Stimulated activated CD8-positive, alpha-beta memory T cell treated with anti-CD3 and anti-CD28 coated beads, Interleukin-7, amount 100 ng/mL, for 48 hours (primary cell): Measurements from ENCODE around the gene MED12L.

Experiments used
- DNase-seq, 2 donors: peaks; one replicate each; pipeline ENCODE4 v3.0.0-alpha.2; 2020; ENCODE audit warnings: low read depth in 1 of 2; ENCODE audit errors: extremely low read depth in 1 of 2

Gene MED12L

GRCh38 chr3:151135541-151136337 lies 50.3 kb downstream of the MED12L start:
- peak; percentile 28 to 60 for DNase-seq

GRCh38 chr3:151142929-151143328 lies 57.5 kb downstream of the MED12L start:
- no peak for DNase-seq

- DNase-seq = no peak
These were observed 58.6 kb downstream of the MED12L start for GRCh38 chr3:151144016-151144415.

DNA sequence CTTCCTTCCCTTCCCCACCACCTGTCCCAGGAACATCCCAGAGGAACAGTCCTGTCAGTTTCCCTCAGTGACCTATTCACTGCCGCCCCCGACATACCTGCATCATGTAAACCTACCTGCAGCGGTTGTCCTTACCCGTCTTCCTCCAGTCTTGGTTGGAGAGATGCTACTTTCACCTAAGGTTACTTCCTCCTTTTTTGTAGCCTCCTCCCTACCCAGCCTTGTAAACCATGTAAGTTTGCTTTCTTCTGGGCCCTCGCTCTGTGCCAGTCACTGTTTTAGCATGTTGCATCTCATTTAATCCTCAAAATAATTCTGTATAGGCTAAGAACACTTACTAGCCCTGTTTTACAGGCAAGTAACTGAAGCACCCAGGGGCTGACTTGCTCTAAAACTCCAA lies 59.3 kb downstream of the MED12L start:
- no peak for DNase-seq

DNA sequence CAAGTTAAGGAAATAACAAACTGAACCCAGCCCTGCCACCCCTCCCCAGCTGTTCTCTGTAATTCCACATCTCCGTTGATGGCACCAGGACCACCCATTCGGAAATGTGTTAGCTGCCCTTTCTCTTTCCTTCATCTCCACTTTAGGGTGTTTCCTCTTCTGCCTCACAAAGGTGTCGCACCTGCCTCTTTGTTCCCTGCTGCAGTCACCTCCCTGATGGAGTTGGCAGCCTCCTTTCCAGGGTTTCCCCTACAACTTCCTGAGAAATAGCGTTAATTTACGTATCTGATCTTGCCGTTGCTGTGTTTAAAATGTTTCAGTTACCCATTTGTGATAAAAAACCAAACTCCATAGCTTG lies 60.2 kb downstream of the MED12L start:
- DNase-seq = no peak

DNA sequence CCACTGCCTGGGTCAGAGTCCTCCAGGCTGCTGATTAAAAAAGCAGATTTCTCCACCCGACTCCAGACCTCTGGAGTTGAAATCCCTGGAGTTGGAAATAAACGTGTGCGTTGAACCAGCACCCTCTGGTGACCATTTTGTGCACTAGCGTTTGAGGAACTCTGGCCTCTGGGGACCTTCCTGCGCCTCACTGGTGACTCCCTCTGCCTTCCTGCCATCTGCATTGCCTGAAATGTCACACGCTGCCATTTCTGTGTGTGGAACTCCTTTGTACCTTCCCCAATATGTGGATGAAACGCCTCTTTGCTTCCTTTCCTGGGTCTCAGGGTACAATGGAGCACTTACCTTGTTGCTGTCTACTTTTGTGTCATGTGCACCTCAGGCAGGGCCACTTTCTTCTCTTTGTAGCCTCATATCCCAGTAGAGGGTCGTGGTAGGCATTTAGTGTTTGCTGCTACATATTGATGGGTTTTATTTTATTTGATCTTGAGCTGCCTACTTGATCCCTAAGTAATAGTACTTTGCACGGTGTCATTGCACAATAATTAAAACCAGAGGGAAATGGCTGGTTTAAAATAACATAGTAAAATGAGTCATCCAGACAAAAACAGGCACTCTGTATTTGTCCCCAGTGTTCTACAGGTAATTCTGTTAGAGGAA lies 60.7 kb downstream of the MED12L start:
- DNase-seq = no peak

- DNase-seq = no peak
These were observed 61.2 kb downstream of the MED12L start for GRCh38 chr3:151146731-151147091.

DNA sequence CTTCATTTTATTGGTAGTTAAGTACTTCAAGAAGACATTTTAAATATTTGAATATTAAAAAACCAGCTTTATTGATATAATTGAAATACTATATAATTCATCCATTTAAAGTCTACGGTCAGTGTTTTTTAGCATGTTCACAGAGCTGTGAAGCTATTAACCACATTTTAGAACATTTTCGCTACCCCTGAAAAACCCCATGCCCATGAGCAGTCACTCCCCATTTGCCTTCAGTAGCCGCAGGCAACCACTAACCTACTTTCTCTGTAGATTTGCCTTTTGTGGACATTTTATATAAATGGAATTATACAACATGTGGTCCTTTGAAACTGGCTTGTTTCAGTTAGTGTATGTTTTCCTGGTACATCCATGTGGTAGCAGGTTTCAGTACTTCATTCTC lies 61.8 kb downstream of the MED12L start:
- DNase-seq = no peak

- DNase-seq = no peak
These were observed 67.1 kb downstream of the MED12L start for GRCh38 chr3:151152455-151153079.

- DNase-seq = no peak
These were observed 69.1 kb downstream of the MED12L start for GRCh38 chr3:151154566-151154965.

DNA sequence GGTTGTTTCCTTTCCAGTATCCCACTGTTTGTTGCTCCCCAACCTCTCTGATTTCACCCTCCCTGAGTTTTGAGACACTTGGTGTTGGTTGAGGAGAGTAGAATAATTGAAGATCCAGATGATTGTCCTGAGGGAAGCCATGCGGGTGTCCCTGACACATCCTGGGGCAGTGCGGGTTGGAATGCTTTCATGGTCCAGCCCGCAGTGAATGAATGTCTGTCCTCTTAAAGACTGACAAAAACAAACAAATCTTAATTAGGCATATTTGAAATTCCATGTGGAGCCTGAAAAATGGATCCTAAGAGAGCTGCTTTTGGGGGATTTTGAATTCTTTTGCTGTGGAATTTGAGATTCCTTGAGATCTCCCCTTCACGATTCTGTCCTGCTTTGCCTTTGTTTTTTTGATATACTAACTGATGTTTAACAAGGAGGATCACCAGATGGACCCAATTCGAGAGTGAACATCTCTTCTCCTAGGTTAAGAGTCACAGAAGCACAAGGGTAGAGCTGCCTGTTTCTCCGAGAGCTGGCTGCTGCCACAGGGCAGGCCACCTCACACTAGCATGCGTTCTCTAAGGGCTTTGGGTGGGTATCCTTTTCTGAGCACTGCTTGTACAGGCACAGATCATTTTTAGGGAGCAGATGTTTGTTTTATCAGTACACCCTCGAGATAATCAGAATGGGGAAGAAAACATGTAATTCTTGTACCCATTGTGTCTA lies 70.1 kb downstream of the MED12L start:
- DNase-seq = no peak

- DNase-seq = no peak
These were observed 71.3 kb downstream of the MED12L start for GRCh38 chr3:151156618-151157216.

DNA sequence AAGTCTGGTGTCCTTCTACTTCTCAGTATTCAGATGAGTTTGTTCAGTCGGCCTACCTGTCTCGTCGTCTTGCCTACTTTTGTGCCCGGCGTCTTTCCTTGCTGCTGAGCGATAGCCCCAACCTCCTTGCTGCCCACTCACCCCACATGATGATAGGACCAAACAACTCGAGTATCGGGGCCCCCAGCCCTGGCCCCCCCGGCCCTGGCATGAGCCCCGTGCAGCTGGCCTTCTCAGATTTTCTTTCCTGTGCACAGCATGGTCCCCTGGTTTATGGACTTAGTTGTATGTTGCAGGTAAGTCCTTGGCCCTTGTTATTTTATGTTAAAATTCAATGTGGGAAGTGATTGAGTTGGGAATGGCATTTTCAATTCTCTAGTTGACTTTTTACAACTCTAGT lies 74.3 kb downstream of the MED12L start:
- DNase-seq = no peak

DNA sequence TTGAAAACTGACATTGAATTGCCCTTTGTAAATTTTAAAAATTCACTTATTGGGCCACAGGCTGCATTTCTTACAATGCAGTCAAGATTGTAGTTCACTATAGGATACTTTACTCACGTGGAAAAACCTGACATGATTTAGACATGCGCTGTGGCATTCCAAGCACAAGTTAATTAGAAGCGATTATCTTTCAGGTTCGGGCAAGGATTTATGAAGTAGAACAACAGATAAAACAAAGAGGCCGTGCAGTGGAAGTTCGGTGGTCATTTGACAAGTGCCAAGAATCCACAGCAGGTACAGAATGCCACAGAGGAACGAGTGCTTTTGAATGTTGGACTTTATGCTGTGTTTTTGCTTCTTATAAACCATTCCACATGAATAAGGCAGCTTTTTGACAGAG lies 79.8 kb downstream of the MED12L start:
- DNase-seq = no peak

GRCh38 chr3:151166161-151166560 lies 80.7 kb downstream of the MED12L start:
- DNase-seq = no peak

DNA sequence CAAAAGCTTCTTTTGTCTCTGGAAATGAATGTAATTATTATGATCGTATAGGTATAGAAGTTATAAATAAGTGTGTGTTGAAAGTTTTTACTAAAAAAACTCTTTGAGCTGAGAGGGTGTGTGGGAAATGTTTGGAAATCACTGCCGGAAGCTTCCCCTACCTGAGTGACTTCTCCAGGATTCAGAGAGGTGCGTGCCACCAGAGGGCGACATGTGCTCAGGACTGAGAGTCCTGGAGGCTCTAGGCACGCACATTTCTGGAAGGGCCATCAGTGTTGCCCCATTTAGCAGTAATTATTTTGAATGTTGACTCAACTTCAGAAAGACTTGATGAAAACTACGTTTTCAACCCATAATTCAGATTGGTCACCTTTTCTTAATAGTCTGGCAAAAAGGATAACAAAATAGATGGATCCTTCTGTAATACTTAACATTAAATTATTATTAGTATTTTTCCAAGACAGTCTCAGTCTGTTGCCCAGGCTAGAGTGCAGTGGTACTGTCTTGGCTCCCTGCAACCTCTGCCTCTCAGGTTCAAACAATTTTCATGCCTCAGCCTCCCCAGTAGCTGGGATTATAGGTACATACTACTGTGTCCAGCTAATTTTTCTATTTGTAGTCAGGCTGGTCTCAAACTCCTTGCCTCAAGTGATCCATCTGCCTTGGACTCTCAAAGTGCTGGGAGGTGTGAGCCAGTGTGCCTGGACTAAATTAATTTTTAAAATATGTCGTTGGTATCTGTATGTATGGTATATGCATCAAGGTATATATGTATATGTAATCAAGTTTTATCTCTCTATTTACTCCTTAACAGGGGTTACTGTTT lies 83.0 kb downstream of the MED12L start:
- peak; percentile 47 to 75 for DNase-seq

DNA sequence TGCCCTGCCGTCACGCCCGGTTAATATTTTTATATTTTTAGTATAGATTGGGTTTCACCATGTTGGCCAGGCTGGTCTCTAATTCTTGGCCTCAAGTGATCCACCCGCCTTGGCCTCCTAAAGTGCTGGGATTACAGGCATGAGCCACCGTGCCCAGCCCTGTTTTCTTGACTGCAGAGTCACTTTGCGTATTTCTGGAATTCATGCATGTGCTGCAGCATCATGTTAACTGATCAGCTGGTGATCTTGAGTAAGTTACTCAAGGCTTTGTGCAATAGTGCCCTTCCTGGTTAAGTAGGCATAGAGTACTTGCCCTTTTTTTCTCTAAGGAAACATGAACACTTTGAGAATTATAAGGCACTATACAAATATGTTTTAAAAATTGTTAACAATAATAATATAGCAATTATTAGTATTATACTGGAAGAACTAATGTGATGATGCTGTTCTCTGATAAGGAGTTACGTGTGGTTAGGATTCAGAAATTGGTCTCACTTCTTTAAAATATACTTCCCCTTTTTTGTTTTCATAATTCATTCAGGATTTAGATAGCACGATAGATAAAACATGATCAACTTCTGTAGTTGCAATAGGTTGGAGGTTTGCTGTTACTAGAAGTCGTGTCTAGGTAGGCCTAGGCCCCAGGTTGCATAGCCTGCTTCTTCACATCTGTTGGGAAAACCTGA lies 83.9 kb downstream of the MED12L start:
- DNase-seq = no peak

GRCh38 chr3:151169948-151170679 lies 84.7 kb downstream of the MED12L start:
- DNase-seq = peak; percentile 31 to 65

DNA sequence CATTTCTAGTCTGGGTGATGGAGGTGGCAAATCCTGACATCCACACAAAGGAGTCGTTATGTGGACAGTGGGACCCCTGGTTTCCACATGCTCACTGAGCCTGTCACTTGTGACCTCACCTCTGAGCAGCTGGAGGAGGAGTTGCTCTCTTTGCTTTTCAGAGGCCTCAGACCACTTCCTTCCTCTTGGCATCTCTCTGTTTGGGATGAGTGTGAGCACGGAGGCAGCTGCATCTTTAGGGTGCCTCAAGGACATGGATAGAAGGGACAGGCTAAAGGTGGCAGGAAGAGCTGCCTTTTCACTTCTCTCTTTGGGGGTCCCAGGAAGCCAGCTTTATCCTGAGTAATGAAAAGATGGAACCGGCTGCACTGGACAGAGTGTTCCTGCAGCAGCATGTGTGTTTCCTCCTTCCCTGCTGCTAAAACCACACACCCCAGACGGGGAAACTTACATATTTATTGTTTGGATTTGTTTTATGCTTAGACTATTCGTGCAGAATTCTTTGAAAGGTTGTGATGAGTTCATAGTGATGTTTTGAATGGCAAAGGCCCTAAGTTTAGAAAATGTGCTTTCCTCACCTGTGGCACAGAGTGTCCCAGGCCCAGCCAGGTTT lies 85.8 kb downstream of the MED12L start:
- peak in 1 of 2 donors; percentile 43 for DNase-seq
